OCI-LY3 (cell line): ENCODE data around the gene PABPC1L.

Experiments
- CTCF ChIP-seq: fragments of 200-600, 300-600 bp; sonication (generic); IDR thresholded peaks from 2 replicates; pipeline ENCODE4 v1.5.1; 2014; ENCODE audit warnings: antibody characterized with exemption, low read length, low read depth
- EZH2phosphoT487 ChIP-seq: fragments of 200-600 bp; shearing (Covaris generic); IDR thresholded peaks from 2 replicates; pipeline ENCODE4 v1.6.1; 2018; ENCODE audit warnings: antibody characterized with exemption, mixed run types, low read depth

GRCh38 chr20:44942264-44942973 lies 32.6 kb downstream of the PABPC1L start:
- TF ChIP-seq CTCF (no peak), EZH2phosphoT487 (no peak)
